Left lobe of liver (tissue), 2 donors: ENCODE data around the gene GUCY1B1. TPM values are rescaled to one million over a fixed set of nuclear protein-coding genes. Genes with fewer than 3 reads are reported as not detected.

Source experiments
- ATAC-seq: fragments of 200-7000 bp; cut with Tn5 transposase; one replicate; pipeline ENCODE4 v1.9.1; 2020; ENCODE audit warnings: mild to moderate bottlenecking, moderate library complexity
- DNase-seq: peaks from one replicate; pipeline ENCODE4 v3.0.0-alpha.2; 2020; ENCODE audit warnings: low spot score
- total RNA-seq: library from RNA; stranded (reverse); gene quantifications from one replicate; pipeline ENCODE4 v1.2.1, GENCODE V29; 2021
- donor health status: DM: no; HTN: no; CAD: no; lungs with moderate emphysema.
- donor health status: DM: no; HTN: yes; CAD: no.

The GUCY1B1 gene
- total RNA-seq, 1 donor from 2014 or later = 2.1 TPM

GRCh38 chr4:155761047-155761446 is 2.2 kb downstream of the GUCY1B1 start:
- DNase-seq (no peak), ATAC-seq (no peak)

GRCh38 chr4:155761916-155762315 is 3.1 kb downstream of the GUCY1B1 start:
- ATAC-seq (no peak), DNase-seq (no peak)

- no peak for ATAC-seq
These were observed 3.5 kb downstream of the GUCY1B1 start for GRCh38 chr4:155762334-155762733.

GRCh38 chr4:155763551-155763950 is 4.7 kb downstream of the GUCY1B1 start:
- DNase-seq = no peak
- ATAC-seq = no peak

More at GRCh38 chr4:155762334-155762733, 3.5 kb downstream of the GUCY1B1 start:
- no peak for DNase-seq

GRCh38 chr4:155765149-155765548 is 6.3 kb downstream of the GUCY1B1 start:
- ATAC-seq (no peak), DNase-seq (no peak)

GRCh38 chr4:155766622-155767021 is 7.8 kb downstream of the GUCY1B1 start:
- DNase-seq = no peak
- no peak for ATAC-seq

- DNase-seq (no peak), ATAC-seq (no peak)
These were observed 9.5 kb downstream of the GUCY1B1 start for GRCh38 chr4:155768370-155768769.

GRCh38 chr4:155769090-155769489 is 10.3 kb downstream of the GUCY1B1 start:
- DNase-seq (no peak), ATAC-seq (peak; percentile 56)

- DNase-seq = no peak
- ATAC-seq = no peak
These were observed 13.8 kb downstream of the GUCY1B1 start for GRCh38 chr4:155772459-155773195.

GRCh38 chr4:155773196-155773800 is 14.5 kb downstream of the GUCY1B1 start:
- no peak for ATAC-seq
- DNase-seq = no peak

- DNase-seq = no peak
- peak; percentile 80 for ATAC-seq
These were observed 15.2 kb downstream of the GUCY1B1 start for GRCh38 chr4:155774033-155774432.

- peak; percentile 84 for ATAC-seq
- peak; percentile 53 for DNase-seq
These were observed 19.3 kb downstream of the GUCY1B1 start for GRCh38 chr4:155777971-155778735.

GRCh38 chr4:155780775-155781174 is 22.0 kb downstream of the GUCY1B1 start:
- no peak for ATAC-seq
- DNase-seq = no peak

- DNase-seq (no peak), ATAC-seq (no peak)
These were observed 22.5 kb downstream of the GUCY1B1 start for GRCh38 chr4:155781249-155781831.

- DNase-seq (no peak), ATAC-seq (no peak)
These were observed 25.8 kb downstream of the GUCY1B1 start for GRCh38 chr4:155784637-155785036.

- ATAC-seq (no peak), DNase-seq (no peak)
These were observed 27.0 kb downstream of the GUCY1B1 start for GRCh38 chr4:155785828-155786227.

GRCh38 chr4:155787113-155787710 is 28.4 kb downstream of the GUCY1B1 start:
- peak; percentile 98 for ATAC-seq
- DNase-seq = no peak

- ATAC-seq (peak; percentile 21), DNase-seq (no peak)
These were observed 30.6 kb downstream of the GUCY1B1 start for GRCh38 chr4:155789391-155789790.

- no peak for DNase-seq
- no peak for ATAC-seq
These were observed 31.2 kb downstream of the GUCY1B1 start for GRCh38 chr4:155789982-155790381.

GRCh38 chr4:155794589-155795236 is 35.9 kb downstream of the GUCY1B1 start:
- peak; percentile 84 for ATAC-seq
- no peak for DNase-seq
